HG03432 (cell line): ENCODE data around the gene ZNF784.
A peak's percentile ranks its signal among the peaks of the same experiment; 100 is the strongest.

ENCODE experiments used
- ATAC-seq: cut with Tn5 transposase; IDR thresholded peaks from one replicate; pipeline ENCODE4 v1.9.1; 2021; ENCODE audit warnings: mild to moderate bottlenecking, moderate library complexity; ENCODE audit not compliant: unreplicated experiment

The ZNF784 gene

GRCh38 chr19:55644191-55644833, 19.9 kb upstream of the ZNF784 start:
- ATAC-seq, result no peak

GRCh38 chr19:55643887-55644176, 19.5 kb upstream of the ZNF784 start:
- no peak for ATAC-seq

DNA sequence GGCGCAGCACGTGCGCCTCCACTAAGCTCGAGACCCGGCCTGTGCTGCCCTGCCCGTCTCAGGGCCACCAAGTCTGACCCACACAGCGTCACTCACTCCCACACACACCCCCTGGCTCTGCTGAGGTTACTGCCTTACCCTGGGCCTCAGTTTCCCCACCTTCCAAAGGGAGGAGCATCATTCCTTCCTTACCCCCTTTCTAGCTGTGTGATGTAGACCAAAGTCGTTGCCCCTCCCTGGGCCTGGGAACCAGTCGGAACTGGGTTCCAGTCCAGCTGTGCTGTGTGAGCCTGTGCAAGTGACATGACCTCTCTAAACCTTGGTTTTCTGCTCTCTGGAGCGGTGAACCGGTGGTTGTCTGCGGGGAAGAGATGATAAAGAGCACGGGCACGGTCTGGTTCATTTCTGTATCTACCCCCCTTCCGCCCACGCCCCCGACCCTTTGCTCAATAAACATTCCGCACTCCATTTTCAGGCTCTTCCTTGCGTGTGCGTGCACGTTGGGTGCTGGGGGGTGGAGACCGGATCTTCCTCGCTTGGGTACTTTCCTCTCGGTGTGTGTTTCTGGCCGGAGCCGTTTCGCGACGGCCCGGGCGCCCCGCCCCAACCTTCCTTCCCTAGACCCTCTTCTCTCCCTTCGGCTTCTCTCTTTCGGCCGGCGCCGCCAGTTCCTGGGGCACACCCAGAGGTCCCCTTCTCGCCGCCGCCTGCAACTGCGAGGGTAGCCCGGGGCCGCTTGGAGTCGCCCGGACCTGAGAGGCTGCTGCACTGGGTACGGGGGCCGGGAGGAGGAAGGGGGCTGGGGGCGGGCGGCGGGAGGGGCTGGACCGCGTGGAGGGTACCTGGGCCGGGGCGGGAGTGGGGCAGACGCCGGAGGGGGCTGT, 18.9 kb upstream of the ZNF784 start, which contains the start of gene ZNF581:
Gene ZNF581, plus strand, starts transcription at position 647 of the 884 bp plus-strand sequence. CDS start 923 bp downstream, outside the sequence.
- peak; percentile 35 for ATAC-seq

- peak; percentile 11 for ATAC-seq
These were observed 18.0 kb upstream of the ZNF784 start for GRCh38 chr19:55642153-55643002.

- ATAC-seq, result no peak
These were observed 17.2 kb upstream of the ZNF784 start for GRCh38 chr19:55641426-55642152.

DNA sequence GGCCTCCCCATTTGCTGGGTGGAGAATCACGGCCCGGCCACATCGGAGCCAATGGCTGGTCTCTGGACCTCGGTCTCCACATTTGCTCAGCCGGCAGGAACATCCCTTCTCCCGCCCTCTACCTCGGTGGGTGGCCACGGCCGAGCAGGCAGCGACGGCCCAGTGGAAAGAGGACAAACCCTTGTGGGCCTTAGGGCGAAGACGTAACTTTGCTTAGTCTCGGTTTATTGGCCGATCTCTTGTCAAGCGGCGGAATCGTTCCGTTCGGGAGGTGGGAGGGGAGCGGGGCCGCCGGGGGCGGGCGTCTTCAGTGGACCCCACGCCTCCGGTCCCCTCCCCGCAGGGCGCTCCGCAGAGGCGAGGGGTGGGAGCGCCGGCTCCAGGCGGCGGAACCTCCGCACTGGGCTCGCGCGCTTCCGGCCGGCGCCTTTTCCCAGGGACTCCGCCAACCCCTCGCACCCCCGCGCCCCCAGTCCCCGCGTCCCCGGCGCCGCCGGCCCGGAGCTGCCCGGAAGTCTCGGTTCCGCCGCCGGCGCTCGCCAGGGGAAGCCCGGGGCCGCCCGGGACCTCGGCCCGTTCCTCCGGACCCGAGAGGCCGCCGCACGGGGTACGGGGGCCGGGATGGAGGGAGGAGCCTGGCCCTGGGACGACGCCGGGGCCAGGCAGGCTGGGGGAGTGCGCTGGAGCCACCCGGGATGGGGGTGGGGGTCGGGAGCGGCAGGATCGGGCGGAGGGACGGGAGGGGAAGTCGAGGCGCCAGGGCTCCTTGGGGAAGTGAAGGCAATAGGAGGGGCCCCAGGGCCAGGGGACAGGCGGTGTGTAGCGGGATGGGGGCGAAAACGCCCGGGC, 16.4 kb upstream of the ZNF784 start, which contains the start of gene ZNF580:
Gene ZNF580, plus strand, starts transcription at position 426 of the 849 bp plus-strand sequence. CDS start 1,507 bp downstream, outside the sequence.
- peak; percentile 28 for ATAC-seq

DNA sequence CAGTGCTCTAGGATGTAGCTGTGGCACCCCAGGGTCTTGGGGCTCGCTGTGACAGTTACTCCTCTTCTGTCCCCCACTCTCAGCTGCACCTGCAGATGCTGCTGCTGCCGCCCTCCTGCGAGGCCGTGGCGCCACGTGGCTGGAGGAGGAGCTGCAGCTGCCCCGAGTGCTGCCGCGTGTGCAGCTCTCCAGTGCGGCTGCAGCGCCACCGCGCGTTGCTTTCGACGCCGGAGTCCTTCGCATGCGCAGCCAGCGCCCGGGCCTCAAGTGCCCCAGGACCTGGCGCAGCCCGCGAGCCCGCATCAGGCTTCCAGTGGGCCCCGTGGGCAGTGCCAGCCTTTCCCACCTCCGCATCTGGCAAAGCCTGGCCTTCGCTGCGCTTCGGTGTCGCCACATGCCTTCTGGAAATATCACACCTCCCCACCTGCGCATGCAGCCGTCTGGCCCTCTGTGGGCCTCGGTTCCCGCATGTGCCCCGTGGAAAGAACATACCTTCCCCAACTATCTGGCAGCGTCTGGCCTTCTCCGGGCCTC, 15.7 kb upstream of the ZNF784 start:
- ATAC-seq, result no peak

DNA sequence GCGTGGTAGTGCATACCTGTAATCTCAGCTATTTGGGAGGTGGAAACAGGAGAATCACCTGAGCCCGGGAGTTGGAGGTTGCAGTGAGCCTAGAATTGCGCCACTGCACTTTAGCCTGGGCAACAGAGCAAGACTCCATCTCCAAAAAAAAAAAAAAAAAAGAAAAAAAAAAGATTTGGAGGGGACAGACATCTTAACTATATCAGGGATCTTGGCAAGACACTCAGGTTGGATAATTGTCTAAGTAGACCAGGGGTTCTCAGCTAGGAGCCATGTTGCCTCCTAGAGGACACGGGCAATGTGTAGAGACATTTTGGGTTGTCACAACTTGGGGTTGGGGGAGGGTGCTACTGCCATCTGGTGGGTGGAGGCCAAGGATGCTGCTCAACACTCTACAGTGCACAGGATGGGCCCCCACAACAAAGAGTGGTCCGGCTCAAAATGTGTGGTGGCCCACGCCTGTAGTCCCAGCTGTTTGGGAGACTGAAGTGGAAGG, 14.5 kb upstream of the ZNF784 start:
- ATAC-seq, result no peak

DNA sequence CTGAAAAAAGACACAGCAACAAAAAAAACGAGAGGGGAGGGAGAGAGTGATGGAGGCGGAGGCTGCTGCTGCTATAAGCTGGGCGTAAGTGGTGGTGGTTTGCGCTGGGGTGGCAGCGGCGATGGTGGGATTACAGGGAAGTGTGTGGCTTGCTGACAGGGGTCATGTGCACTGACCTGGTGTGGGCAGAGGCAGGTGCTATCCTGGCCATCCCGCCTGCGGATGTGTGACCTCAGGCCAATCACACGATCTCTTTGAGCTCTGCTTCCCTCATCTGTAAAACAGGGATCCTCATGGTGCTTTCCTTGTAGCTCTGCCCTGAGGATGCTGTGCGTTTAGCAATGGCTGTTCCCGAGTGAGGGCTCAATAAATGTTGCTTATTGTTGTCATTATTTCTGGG, 13.2 kb upstream of the ZNF784 start:
- ATAC-seq, result no peak

DNA sequence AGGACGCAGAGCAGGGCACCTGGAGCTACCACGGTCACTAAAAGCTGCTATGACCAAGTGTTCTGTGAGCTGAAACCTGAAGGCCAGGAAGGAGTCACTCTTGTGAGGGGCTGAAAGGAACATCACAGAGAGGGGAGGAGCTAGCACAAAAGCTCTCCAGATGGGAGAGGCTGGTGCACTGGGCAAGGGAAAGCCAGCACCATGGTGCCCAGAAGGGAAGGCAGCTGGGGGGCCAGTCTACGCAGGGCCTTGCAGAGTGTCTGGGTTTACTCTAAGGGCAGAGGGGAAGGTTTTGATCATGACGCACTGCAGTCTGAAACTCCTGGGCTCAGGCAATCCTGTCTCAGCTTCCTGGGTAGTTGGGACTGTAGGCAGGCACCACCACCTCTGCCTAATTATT, 12.4 kb upstream of the ZNF784 start:
- no peak for ATAC-seq

DNA sequence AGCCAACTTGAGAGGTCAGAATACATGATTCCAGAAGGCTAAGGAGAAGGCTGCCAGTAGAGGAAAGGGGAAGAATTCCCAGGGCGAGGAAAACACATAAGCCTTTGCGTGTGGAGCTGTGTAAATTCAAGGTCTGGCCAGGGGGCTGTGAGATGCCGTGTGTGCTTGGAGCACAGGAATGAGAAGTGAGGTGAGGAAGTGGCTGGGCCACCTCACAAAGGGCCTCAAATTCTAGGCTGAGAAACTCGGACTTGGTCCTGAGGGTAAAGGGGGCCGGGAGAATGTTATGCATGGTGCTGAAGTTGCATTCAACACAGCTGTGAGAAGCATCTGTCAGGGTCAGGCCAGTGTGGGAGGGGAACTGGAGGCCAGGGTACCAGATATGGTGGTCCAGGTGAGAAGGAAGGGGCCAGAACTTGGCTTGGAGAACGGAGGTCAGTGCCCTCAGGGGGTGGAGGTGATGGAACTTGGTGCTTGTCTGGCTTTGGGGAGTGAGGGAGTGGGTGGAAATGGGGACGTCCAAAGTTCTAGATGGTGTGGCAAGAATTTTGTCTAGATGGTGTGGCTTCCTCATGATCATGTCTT, 11.6 kb upstream of the ZNF784 start:
- no peak for ATAC-seq

- ATAC-seq, result no peak
These were observed 11.0 kb upstream of the ZNF784 start for GRCh38 chr19:55635334-55635717.

DNA sequence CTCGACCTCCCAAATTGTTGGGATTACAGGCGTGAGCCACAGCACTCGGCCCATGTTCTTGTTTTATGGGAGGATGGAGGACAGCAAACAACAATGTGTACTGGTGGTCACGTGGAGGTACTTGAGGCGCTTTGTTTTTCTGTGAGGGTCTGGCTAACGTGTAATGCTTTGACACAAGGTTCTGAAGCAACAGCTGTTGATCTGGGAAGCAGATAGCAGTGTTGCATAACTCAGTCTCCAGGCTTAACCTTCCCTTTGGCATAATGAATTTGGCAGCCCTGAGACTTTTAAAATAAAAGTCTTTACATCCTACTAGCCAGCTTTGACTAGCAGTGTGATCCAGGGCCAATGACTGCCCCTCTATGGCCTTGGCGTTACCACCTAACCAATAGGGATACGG, 9.5 kb upstream of the ZNF784 start:
- ATAC-seq, result no peak

GRCh38 chr19:55632463-55632834, 8.1 kb upstream of the ZNF784 start:
- ATAC-seq, result no peak

GRCh38 chr19:55626350-55626749, 2.0 kb upstream of the ZNF784 start:
- no peak for ATAC-seq

GRCh38 chr19:55625004-55625326, 599 bp upstream of the ZNF784 start:
- no peak for ATAC-seq

GRCh38 chr19:55623561-55623960, 805 bp downstream of the ZNF784 start:
- ATAC-seq, result no peak

DNA sequence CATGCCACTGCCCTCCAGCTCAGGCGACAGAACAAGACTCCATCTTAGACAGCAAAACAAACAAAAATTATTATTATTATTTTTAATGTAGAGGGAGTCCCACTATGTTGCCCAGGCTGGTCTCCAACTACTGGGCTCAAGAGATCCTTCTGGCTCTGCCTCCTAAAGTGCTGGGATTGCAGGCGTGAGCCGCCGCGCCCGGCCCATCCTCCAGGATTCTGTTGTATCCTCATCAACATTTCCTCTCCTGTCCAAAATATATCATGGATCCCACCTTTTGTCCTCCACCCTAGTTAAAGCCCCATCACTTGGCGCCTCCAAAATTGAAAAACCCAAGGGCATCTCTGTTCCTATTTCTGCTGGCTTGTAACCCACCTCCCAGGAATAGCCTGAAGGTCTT, 1.2 kb downstream of the ZNF784 start:
- no peak for ATAC-seq
